DND-41 (cell line): ENCODE measurements around the gene RASL10A.
A peak's percentile ranks its signal among the peaks of the same experiment; 100 is the strongest.

Experiments
- ATAC-seq: fragments of 200-7000 bp; cut with Tn5 transposase; 3 replicates; pipeline ENCODE4 v1.9.1; 2021; ENCODE audit warnings: low read depth; ENCODE audit not compliant: insufficient read depth
- DNase-seq: peaks from one replicate; pipeline ENCODE4 v3.0.0-alpha.2; 2020
- H2AFZ ChIP-seq: 2 replicates; pipeline ENCODE4 v1.6.0; 2012; ENCODE audit warnings: low read depth, low read length
- H3K27ac ChIP-seq: 2 replicates; pipeline ENCODE4 v1.5.1; 2012; ENCODE audit warnings: low read length, inconsistent platforms
- H3K27me3 ChIP-seq: fragments of 200-600 bp; sonication (generic); 2 replicates; pipeline ENCODE4 v1.6.0; 2012; ENCODE audit warnings: low read length, mild to moderate bottlenecking, inconsistent platforms; ENCODE audit not compliant: insufficient read depth, poor library complexity
- H3K36me3 ChIP-seq: 2 replicates; pipeline ENCODE4 v1.5.1; 2012; ENCODE audit warnings: low read length, inconsistent platforms; ENCODE audit not compliant: insufficient read depth
- H3K4me1 ChIP-seq: 2 replicates; pipeline ENCODE4 v1.5.1; 2012; ENCODE audit warnings: mild to moderate bottlenecking, low read length; ENCODE audit not compliant: insufficient read depth
- H3K4me2 ChIP-seq: 2 replicates; pipeline ENCODE4 v1.6.0; 2012; ENCODE audit warnings: mild to moderate bottlenecking, moderate library complexity, low read length, inconsistent platforms; ENCODE audit not compliant: insufficient read depth
- H3K4me3 ChIP-seq, 2 experiments: fragments of 200-600 bp in 1 of 2; shearing (Covaris generic) in 1 of 2; 2 replicates each; pipeline ENCODE4 v1.5.1; 2012 to 2016; ENCODE audit warnings: inconsistent platforms in 2 of 2, low read length in 2 of 2, mild to moderate bottlenecking in 2 of 2, low read depth in 1 of 2, moderate library complexity in 1 of 2
- H3K79me2 ChIP-seq: 2 replicates; pipeline ENCODE4 v1.6.0; 2012; ENCODE audit warnings: low read length, inconsistent platforms; ENCODE audit not compliant: insufficient read depth
- H3K9ac ChIP-seq: 2 replicates; pipeline ENCODE4 v1.6.0; 2012; ENCODE audit warnings: low read depth, mild to moderate bottlenecking, inconsistent platforms, low read length, moderate library complexity
- H3K9me3 ChIP-seq: 2 replicates; pipeline ENCODE4 v1.5.1; 2012; ENCODE audit warnings: low read length, moderate library complexity, mild to moderate bottlenecking, inconsistent platforms; ENCODE audit not compliant: insufficient read depth, severe bottlenecking
- H4K20me1 ChIP-seq: 2 replicates; pipeline ENCODE4 v1.6.0; 2012; ENCODE audit warnings: low read length; ENCODE audit not compliant: insufficient read depth
- CTCF ChIP-seq: IDR thresholded peaks from 2 replicates; pipeline ENCODE4 v1.5.1; 2012; ENCODE audit warnings: borderline replicate concordance, low read length, moderate library complexity, mild to moderate bottlenecking; ENCODE audit not compliant: poor library complexity, severe bottlenecking; ENCODE audit errors: extremely low read depth
- EZH2 ChIP-seq: IDR thresholded peaks from 3 replicates; pipeline ENCODE4 v1.6.1; 2012; ENCODE audit warnings: borderline replicate concordance, low read depth, mild to moderate bottlenecking, moderate library complexity, low read length, inconsistent platforms; ENCODE audit not compliant: severe bottlenecking

The RASL10A gene

GRCh38 chr22:29306835-29307595, 8.5 kb downstream of the RASL10A start:
- H3K27me3 ChIP-seq = peaks cover 11% of the 10 kb centered on the region
- peak overlapping the region; percentile 13 to 68; a peak in 3 of 4 replicates for H3K4me3 ChIP-seq
- peak overlapping the region; percentile 77 for H3K4me2 ChIP-seq
- H3K27ac ChIP-seq = peak overlapping the region; percentile 1; the same call in 1 of the 2 replicates
- peak; percentile 61 for DNase-seq
- peaks cover 7% of the 10 kb centered on the region; the same call in 1 of the 2 replicates for H4K20me1 ChIP-seq
- ATAC-seq = peak; percentile 64
- TF ChIP-seq CTCF (no peak), EZH2 (no peak)
- H3K9ac ChIP-seq = peak overlapping the region; percentile 43
- H3K36me3 ChIP-seq = no peaks in the 10 kb centered on the region
- peaks cover 18% of the 10 kb centered on the region for H3K4me1 ChIP-seq
- H3K9me3 ChIP-seq = no peaks in the 10 kb centered on the region
- H3K79me2 ChIP-seq = no peaks in the 10 kb centered on the region
- H2AFZ ChIP-seq = peak overlapping the region; percentile 57

GRCh38 chr22:29306175-29306834, 9.2 kb downstream of the RASL10A start, which contains the start of gene GAS2L1:
GAS2L1 (plus strand) TSS chr22:29306650; CDS start chr22:29308106, 1,456 bp downstream.
- Histone ChIP-seq H3K9me3 (no peaks in the 10 kb centered on the region), H3K79me2 (no peaks in the 10 kb centered on the region), H3K9ac (peak within 1 kb of the TSS; percentile 43), H3K36me3 (no peaks in the 10 kb centered on the region), H3K4me3 (peak within 1 kb of the TSS; percentile 13 to 68; a peak in 3 of 4 replicates), H3K27me3 (peaks cover 11% of the 10 kb centered on the region), H3K4me1 (peaks cover 18% of the 10 kb centered on the region), H4K20me1 (peaks cover 8% of the 10 kb centered on the region; the same call in 1 of the 2 replicates), H3K27ac (peak within 1 kb of the TSS; percentile 1; the same call in 1 of the 2 replicates), H3K4me2 (peak within 1 kb of the TSS; percentile 77), H2AFZ (peak within 1 kb of the TSS; percentile 57)
- DNase-seq (peak; percentile 59), ATAC-seq (peak; percentile 62)
- TF ChIP-seq CTCF (peak; percentile 61), EZH2 (no peak)

GRCh38 chr22:29305836-29306174, 9.7 kb downstream of the RASL10A start:
- Histone ChIP-seq H3K4me2 (peak overlapping the region; percentile 77), H3K79me2 (no peaks in the 10 kb centered on the region), H3K36me3 (peaks cover 3% of the 10 kb centered on the region), H3K4me1 (peaks cover 18% of the 10 kb centered on the region), H3K9ac (peak overlapping the region; percentile 43; the same call in 1 of the 2 replicates), H3K27me3 (peaks cover 11% of the 10 kb centered on the region), H3K4me3 (peak overlapping the region in 1 of 2 experiments; percentile 68; a peak in 3 of 4 replicates), H4K20me1 (peaks cover 13% of the 10 kb centered on the region), H2AFZ (peak overlapping the region; percentile 57; the same call in 1 of the 2 replicates), H3K27ac (no peak overlapping the region), H3K9me3 (no peaks in the 10 kb centered on the region)
- no peak for ATAC-seq
- DNase-seq = no peak
- TF ChIP-seq CTCF (no peak), EZH2 (no peak)
